Esophagus muscularis mucosa (tissue), 4 donors: ENCODE results near the gene KRTAP10-7. TPM values are rescaled to one million over a fixed set of nuclear protein-coding genes. Genes with fewer than 3 reads are reported as not detected.
A peak's percentile ranks its signal among the peaks of the same experiment; 100 is the strongest.

Experiments used
- DNase-seq: peaks from one replicate; pipeline ENCODE4 v3.0.0-alpha.2; 2017; ENCODE audit errors: extremely low spot score
- H3K27ac ChIP-seq, 4 donors: fragments of 200-600 bp; sonication (generic); replicated peaks in 1 of 4; 1 replicate in 3 of 4; 2 replicates in 1 of 4; pipeline ENCODE4 v1.5.1; 2016 to 2019; ENCODE audit warnings: mild to moderate bottlenecking in 1 of 4
- H3K27me3 ChIP-seq, 4 donors: fragments of 200-600 bp; sonication (generic); one replicate each; pipeline versions ENCODE4 v1.5.1 to v1.6.0; 2016 to 2019
- H3K36me3 ChIP-seq, 4 donors: fragments of 200-600 bp; sonication (generic); one replicate each; pipeline ENCODE4 v1.5.1; 2016 to 2019
- H3K4me1 ChIP-seq, 4 donors: fragments of 200-600 bp; sonication (generic); one replicate each; pipeline ENCODE4 v1.5.1; 2016 to 2019
- H3K4me3 ChIP-seq, 4 donors: fragments of 200-600 bp; sonication (generic); 1 replicate in 2 of 4; 2 replicates in 2 of 4; pipeline ENCODE4 v1.5.1; 2016 to 2019; ENCODE audit warnings: mild to moderate bottlenecking in 4 of 4, moderate library complexity in 1 of 4
- H3K9me3 ChIP-seq, 4 donors: fragments of 200-600 bp; sonication (generic); 1 replicate in 3 of 4; 2 replicates in 1 of 4; pipeline ENCODE4 v1.5.1; 2016 to 2019
- CTCF ChIP-seq, 3 experiments: fragments of 200-600 bp in 2 of 3; fragments of 450-650 bp in 1 of 3; sonication (generic) in 2 of 3; IDR thresholded peaks; one replicate each; pipeline ENCODE4 v1.5.1; 2017 to 2019; ENCODE audit warnings: antibody characterized with exemption in 3 of 3, mild to moderate bottlenecking in 2 of 3, moderate library complexity in 1 of 3
- EP300 ChIP-seq: sonication (generic); formaldehyde crosslinking; IDR thresholded peaks from one replicate; pipeline ENCODE4 v1.6.1; 2017; ENCODE audit warnings: antibody characterized with exemption
- POLR2A ChIP-seq: fragments of 450-650 bp; IDR thresholded peaks from one replicate; pipeline ENCODE4 v1.6.1; 2017; ENCODE audit warnings: antibody characterized with exemption, moderate library complexity, mild to moderate bottlenecking, low read depth
- POLR2AphosphoS5 ChIP-seq, 2 donors: sonication (generic); formaldehyde crosslinking; IDR thresholded peaks; one replicate each; pipeline ENCODE4 v1.6.1; 2017; ENCODE audit warnings: antibody characterized with exemption in 2 of 2
- WGBS: methylation state at CpG from one replicate; pipeline ENCODE4 v1.1.5; 2018; 5-methylcytosine and 5-hydroxymethylcytosine counted together
- intact Hi-C: fragments of 100-400 bp; cut with DNase I; formaldehyde crosslinking; loops from one replicate; pipeline ENCODE4 v1.15.1; 2023
- total RNA-seq, 4 donors: library from RNA; depleted of rRNA; stranded (reverse); fragments of >200 nt; gene quantifications; one replicate each; pipeline versions ENCODE4 v1.1.0 to v1.2.1, GENCODE V29; 2016

Gene KRTAP10-7
- total RNA-seq, 4 donors from 2014 or later, result not detected

GRCh38 chr21:44574457-44575306, 25.7 kb upstream of the KRTAP10-7 start:
- H3K9me3 ChIP-seq, result peaks cover 0 to 25% (median 18%) of the 10 kb centered on the region in 4 donors
- H3K4me1 ChIP-seq, result no peaks in the 10 kb centered on the region
- DNase-seq, result peak; percentile 68
- TF ChIP-seq EP300 (no peak), POLR2AphosphoS5 (IDR thresholded peaks at IDR 0.05) (no peak), CTCF (IDR thresholded peaks at IDR 0.05) (no peak), POLR2A (no peak)
- intact Hi-C loops, result no loop called here
- no peaks in the 10 kb centered on the region for H3K36me3 ChIP-seq
- H3K27ac ChIP-seq, result no peak overlapping the region
- WGBS, result 36% methylated on average over 9 of the region's 21 CpGs
- peaks cover 0 to 48% (median 0%) of the 10 kb centered on the region in 4 donors for H3K27me3 ChIP-seq
- no peak overlapping the region for H3K4me3 ChIP-seq

DNA sequence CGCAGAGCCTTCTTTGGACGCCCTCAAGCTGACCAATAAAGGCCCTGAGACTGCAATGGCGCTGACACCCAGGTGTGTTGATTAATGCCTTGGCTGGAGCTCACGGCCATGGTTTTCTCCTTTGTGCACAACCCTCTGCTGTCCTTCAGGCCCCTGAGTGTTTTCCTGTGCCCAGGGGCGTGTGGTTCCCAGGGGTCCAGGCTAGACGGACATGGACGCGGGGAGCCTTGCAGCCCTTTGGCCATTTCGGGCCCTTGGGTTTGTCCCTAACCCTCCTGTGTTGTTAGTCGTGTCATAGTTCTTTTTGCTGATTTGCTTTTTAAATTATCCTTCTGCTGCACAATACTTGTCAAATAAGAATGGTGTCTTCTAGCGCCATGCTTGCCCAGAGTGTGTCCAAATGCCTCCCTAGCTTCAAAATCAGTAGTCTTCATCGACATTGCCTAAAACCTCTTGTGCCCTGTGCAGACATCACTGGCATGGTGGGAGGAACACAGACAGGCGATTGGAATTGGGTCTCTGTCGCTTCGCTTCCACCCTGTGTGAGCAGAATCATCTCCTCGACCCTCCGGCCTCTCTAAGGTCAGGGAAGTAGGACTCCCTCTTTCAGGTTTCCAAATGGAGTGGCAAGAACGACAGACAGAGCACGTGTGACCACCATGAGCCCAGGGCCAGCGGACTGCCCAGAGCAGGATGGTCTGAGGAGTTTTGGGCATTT, 24.9 kb upstream of the KRTAP10-7 start:
- H3K4me3 ChIP-seq, result no peak overlapping the region
- DNase-seq, result no peak
- WGBS, result 88% methylated on average over 20 of the region's 20 CpGs
- peaks cover 0 to 29% (median 18%) of the 10 kb centered on the region in 4 donors for H3K9me3 ChIP-seq
- no peak overlapping the region for H3K27ac ChIP-seq
- intact Hi-C loops, result no loop called here
- TF ChIP-seq POLR2A (no peak), EP300 (no peak), POLR2AphosphoS5 (IDR thresholded peaks at IDR 0.05) (no peak), CTCF (IDR thresholded peaks at IDR 0.05) (no peak)
- H3K4me1 ChIP-seq, result no peaks in the 10 kb centered on the region
- peaks cover 0 to 46% (median 0%) of the 10 kb centered on the region in 4 donors for H3K27me3 ChIP-seq
- H3K36me3 ChIP-seq, result no peaks in the 10 kb centered on the region

DNA sequence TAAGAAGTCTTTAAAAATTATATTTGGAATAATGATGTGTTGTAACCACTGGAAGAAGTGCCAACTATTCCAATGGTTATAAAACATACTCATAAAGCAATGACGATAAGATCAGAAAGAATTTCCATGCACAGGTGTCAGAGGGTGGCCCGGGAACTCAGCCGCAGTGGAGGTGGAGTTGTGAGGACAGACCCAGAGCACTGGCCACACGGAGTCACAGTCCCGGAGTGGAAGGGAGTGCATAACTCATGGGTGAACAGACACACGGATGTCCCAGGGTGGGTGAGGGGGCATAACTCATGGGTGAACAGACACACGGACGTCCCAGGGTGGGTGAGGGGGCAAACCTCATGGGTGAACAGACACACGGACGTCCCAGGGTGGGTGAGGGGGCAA, 24.4 kb upstream of the KRTAP10-7 start:
- Histone ChIP-seq H3K27me3 (peaks cover 0 to 46% (median 0%) of the 10 kb centered on the region in 4 donors), H3K9me3 (peaks cover 0 to 34% (median 17%) of the 10 kb centered on the region in 4 donors)

DNA sequence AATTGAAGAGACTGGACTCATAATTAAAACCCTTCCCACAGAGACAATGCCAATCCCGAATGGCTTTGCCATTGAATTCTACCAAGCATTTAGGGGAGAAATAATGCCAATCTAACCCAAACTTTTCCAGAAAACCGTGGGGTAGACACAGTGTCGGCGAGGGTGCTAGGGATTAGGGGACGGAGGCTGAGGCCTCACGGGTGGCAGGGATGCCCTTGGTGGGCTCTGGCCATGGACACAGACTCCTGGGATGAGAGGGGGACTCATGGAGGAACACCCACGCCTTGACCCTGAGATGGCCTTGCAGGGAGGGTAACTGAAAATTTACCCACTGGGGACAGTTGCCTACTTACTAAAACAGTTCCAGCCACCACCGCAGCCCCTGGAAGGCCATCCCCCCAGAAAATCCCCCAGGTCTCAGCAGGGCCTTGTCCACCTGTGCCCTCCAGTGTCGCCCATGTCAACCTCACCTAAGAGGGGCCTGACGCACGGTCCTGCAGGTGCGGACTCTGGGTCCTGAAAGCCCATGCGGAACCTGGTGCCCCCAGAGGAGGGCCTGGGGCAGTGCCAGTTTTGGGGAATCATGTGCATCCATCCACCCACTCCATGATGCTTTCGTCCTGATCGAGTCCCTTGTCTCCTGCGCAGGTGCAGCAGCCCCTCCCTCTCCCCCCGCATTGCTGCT, 21.9 kb upstream of the KRTAP10-7 start:
- Histone ChIP-seq H3K36me3 (no peaks in the 10 kb centered on the region), H3K9me3 (peaks cover 0 to 36% (median 17%) of the 10 kb centered on the region in 4 donors), H3K27ac (no peak overlapping the region), H3K4me1 (peaks cover 0 to 6% (median 2%) of the 10 kb centered on the region in 4 donors), H3K27me3 (peaks cover 0 to 42% (median 0%) of the 10 kb centered on the region in 4 donors), H3K4me3 (no peak overlapping the region)
- DNase-seq, result peak; percentile 57
- intact Hi-C loops, result no loop called here
- no peak for TF ChIP-seq POLR2A
- no peak for TF ChIP-seq CTCF (IDR thresholded peaks at IDR 0.05)
- no peak for TF ChIP-seq POLR2AphosphoS5 (IDR thresholded peaks at IDR 0.05)
- no peak for TF ChIP-seq EP300
- WGBS, result 90% methylated on average over 15 of the region's 17 CpGs

More for the DNA sequence above, 24.4 kb upstream of the KRTAP10-7 start:
- H3K27ac ChIP-seq, result no peak overlapping the region
- H3K4me3 ChIP-seq, result no peak overlapping the region
- WGBS, result 85% methylated on average over 10 of the region's 10 CpGs
- H3K4me1 ChIP-seq, result no peaks in the 10 kb centered on the region
- TF ChIP-seq CTCF (IDR thresholded peaks at IDR 0.05) (no peak), POLR2A (no peak), EP300 (no peak), POLR2AphosphoS5 (IDR thresholded peaks at IDR 0.05) (no peak)
- peak; percentile 78 for DNase-seq
- intact Hi-C loops, result no loop called here
- no peaks in the 10 kb centered on the region for H3K36me3 ChIP-seq
